VCaP (cell line): Measurements from ENCODE around the gene ZBTB18.

Experiments used
- H3K27ac ChIP-seq: fragments of 450-650 bp; 2 replicates; pipeline ENCODE4 v1.5.1; 2017
- TF ChIP-seq, protein P1 (sequence below): fragments of 450-650 bp; conservative IDR thresholded peaks from 2 replicates; pipeline ENCODE4 v1.5.1; 2017; ENCODE audit warnings: mild to moderate bottlenecking, moderate library complexity

ZBTB18 gene

DNA sequence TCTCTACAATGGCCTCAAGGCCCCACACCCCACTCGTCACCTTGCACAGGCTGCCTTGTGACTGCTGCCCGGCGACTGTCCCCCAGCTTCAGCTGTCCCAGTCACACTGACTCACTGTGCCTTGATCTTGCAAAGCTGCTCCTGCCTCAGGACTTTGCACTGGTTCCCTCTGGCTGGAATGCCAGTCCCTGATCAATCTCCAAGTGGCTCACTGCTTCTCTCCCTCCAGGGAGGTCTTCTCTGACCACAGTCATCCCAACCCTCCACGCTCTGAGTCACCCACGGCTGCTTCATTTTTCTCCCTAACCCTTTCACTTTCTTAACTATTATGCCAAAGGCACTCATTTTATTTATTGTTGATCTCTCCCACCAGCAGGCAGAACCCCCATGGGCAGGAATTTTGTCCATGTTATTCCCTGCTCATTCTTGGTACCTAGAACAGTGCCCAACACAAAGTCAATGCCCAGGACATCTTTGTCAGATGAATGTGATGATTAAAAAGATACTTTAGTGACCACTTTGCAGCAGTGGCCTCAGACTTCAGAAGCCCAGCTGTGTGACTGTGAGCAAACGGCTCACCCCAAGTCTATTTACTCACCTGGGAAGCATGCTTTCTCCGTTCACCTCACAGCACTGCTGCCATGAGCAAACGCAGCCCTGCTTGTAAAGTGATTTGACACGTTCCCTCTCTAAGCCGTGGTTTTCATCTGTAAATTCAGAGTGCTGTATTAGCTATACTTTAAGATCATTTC is 53.4 kb downstream of the ZBTB18 start:
- H3K27ac ChIP-seq = no peak overlapping the region
- TF ChIP-seq, protein P1, sequence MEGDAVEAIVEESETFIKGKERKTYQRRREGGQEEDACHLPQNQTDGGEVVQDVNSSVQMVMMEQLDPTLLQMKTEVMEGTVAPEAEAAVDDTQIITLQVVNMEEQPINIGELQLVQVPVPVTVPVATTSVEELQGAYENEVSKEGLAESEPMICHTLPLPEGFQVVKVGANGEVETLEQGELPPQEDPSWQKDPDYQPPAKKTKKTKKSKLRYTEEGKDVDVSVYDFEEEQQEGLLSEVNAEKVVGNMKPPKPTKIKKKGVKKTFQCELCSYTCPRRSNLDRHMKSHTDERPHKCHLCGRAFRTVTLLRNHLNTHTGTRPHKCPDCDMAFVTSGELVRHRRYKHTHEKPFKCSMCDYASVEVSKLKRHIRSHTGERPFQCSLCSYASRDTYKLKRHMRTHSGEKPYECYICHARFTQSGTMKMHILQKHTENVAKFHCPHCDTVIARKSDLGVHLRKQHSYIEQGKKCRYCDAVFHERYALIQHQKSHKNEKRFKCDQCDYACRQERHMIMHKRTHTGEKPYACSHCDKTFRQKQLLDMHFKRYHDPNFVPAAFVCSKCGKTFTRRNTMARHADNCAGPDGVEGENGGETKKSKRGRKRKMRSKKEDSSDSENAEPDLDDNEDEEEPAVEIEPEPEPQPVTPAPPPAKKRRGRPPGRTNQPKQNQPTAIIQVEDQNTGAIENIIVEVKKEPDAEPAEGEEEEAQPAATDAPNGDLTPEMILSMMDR = no peak

DNA sequence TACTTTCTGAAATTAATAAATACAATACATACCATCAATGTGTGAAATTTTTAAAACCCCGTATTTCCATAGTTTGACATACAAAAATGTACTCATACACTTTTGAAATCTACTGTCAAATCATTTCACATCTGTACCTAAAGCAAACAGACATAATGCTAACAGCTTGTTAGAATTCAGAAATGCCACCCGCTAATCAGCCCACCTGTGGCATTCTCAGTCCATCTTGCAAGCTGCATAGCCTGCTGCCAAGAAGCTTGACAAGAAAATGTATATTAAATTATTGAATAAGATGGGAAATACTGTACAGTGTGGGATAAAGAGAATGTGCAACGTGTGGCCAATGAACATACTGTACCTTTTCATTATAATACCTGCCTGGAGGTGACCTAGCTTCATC is 55.1 kb downstream of the ZBTB18 start:
- TF ChIP-seq, protein P1 = no peak

More for the DNA sequence above, 55.1 kb downstream of the ZBTB18 start:
- H3K27ac ChIP-seq = no peak overlapping the region
